ENCODE data around the gene RIMS4.

The RIMS4 gene

GRCh38 chr20:44762466-44763140, 47.7 kb downstream of the RIMS4 start:
- no peak for DNase-seq (ENCODE audit: low read depth)

GRCh38 chr20:44761423-44761822, 48.9 kb downstream of the RIMS4 start:
- DNase-seq (ENCODE audit: low read depth) = no peak

GRCh38 chr20:44759595-44759994, 50.8 kb downstream of the RIMS4 start:
- DNase-seq (ENCODE audit: low read depth) = no peak

GRCh38 chr20:44758247-44759101, 51.9 kb downstream of the RIMS4 start:
- DNase-seq (ENCODE audit: low read depth) = no peak

GRCh38 chr20:44756956-44757355, 53.4 kb downstream of the RIMS4 start:
- no peak for DNase-seq (ENCODE audit: low read depth)

- no peak for DNase-seq (ENCODE audit: low read depth)
These were observed 54.2 kb downstream of the RIMS4 start for GRCh38 chr20:44756011-44756688.

- DNase-seq (ENCODE audit: low read depth) = no peak
These were observed 55.8 kb downstream of the RIMS4 start for GRCh38 chr20:44754554-44754953.

GRCh38 chr20:44752099-44752931, 58.0 kb downstream of the RIMS4 start:
- no peak for DNase-seq (ENCODE audit: low read depth)

GRCh38 chr20:44750081-44750805, 60.1 kb downstream of the RIMS4 start:
- DNase-seq (ENCODE audit: low read depth) = no peak

GRCh38 chr20:44748005-44748370, 62.4 kb downstream of the RIMS4 start:
- no peak for DNase-seq (ENCODE audit: low read depth)

- no peak for DNase-seq (ENCODE audit: low read depth)
These were observed 63.0 kb downstream of the RIMS4 start for GRCh38 chr20:44747166-44748004.

GRCh38 chr20:44746367-44747165, 63.8 kb downstream of the RIMS4 start:
- DNase-seq (ENCODE audit: low read depth) = no peak

- no peak for DNase-seq (ENCODE audit: low read depth)
These were observed 64.6 kb downstream of the RIMS4 start, which contains the start of gene KCNK15 for GRCh38 chr20:44745598-44746366. KCNK15 (plus strand) TSS chr20:44745865; CDS start chr20:44745911, 46 bp downstream.

- DNase-seq (ENCODE audit: low read depth) = no peak
These were observed 65.2 kb downstream of the RIMS4 start for GRCh38 chr20:44745122-44745597.

- DNase-seq (ENCODE audit: low read depth) = no peak
These were observed 66.3 kb downstream of the RIMS4 start for GRCh38 chr20:44743916-44744655.

GRCh38 chr20:44743080-44743701, 67.2 kb downstream of the RIMS4 start:
- DNase-seq (ENCODE audit: low read depth) = no peak

Measured in GM04503 (cell line).